H1 (cell line): ENCODE results near the gene LRP2BP. TPM values are rescaled to one million over a fixed set of nuclear protein-coding genes. Genes with fewer than 3 reads are reported as not detected.

ENCODE experiments used
- CTCF ChIA-PET: fragments of 300-600 bp; sonication (Branson Sonifier 250); formaldehyde crosslinking; loops from one replicate; lab custom pipeline; 2021; ENCODE audit not compliant: partially characterized antibody; lab: Charles Lee
- POLR2A ChIA-PET: fragments of 300-600 bp; sonication (Branson Sonifier 250); formaldehyde crosslinking; loops from one replicate; lab custom pipeline; 2021; ENCODE audit warnings: inconsistent platforms; ENCODE audit not compliant: partially characterized antibody; lab: Charles Lee
- DNase-seq, 2 experiments: peaks; one replicate each; pipeline versions ENCODE4 v3.0.0 to v3.0.0-alpha.2; 2010 to 2022; ENCODE audit warnings: low spot score in 2 of 2, low read depth in 1 of 2, mixed read lengths in 1 of 2
- FAIRE-seq: peaks from 2 replicates; lab custom pipeline; 2011; peaks lifted over from hg19 to GRCh38; lab: Jason Lieb, UNC
- H2AFZ ChIP-seq: 2 replicates; pipeline ENCODE4 v1.8.1; 2012; ENCODE audit warnings: low read length, inconsistent platforms
- H2AK5ac ChIP-seq: 2 replicates; pipeline ENCODE4 v1.6.1; 2013; ENCODE audit warnings: low read depth, low read length
- H2BK120ac ChIP-seq: replicated peaks from 2 replicates; pipeline ENCODE3; 2013; ENCODE audit warnings: low read depth, low read length, inconsistent platforms
- H2BK12ac ChIP-seq: 2 replicates; pipeline ENCODE4 v1.6.1; 2013; ENCODE audit warnings: low read depth, low read length
- H2BK15ac ChIP-seq: 2 replicates; pipeline ENCODE4 v1.6.1; 2013; ENCODE audit warnings: low read length
- H2BK20ac ChIP-seq: 2 replicates; pipeline ENCODE4 v1.6.1; 2013; ENCODE audit warnings: low read length
- H2BK5ac ChIP-seq: 2 replicates; pipeline ENCODE4 v1.6.1; 2013; ENCODE audit warnings: low read depth, low read length
- H3K14ac ChIP-seq: 2 replicates; pipeline ENCODE4 v1.6.1; 2013; ENCODE audit warnings: inconsistent platforms; ENCODE audit not compliant: insufficient read length
- H3K18ac ChIP-seq: 2 replicates; pipeline ENCODE4 v1.6.1; 2013; ENCODE audit warnings: low read length; ENCODE audit errors: extremely low read depth
- H3K23ac ChIP-seq: 2 replicates; pipeline ENCODE4 v1.6.1; 2013; ENCODE audit warnings: inconsistent platforms; ENCODE audit not compliant: insufficient read length
- H3K23me2 ChIP-seq: 2 replicates; pipeline ENCODE4 v1.6.1; 2013; ENCODE audit warnings: low read depth, low read length
- H3K27ac ChIP-seq: 2 replicates; pipeline ENCODE4 v1.6.1; 2011; ENCODE audit warnings: low read depth, low read length, inconsistent platforms
- H3K27me3 ChIP-seq, 4 experiments: replicated peaks in 1 of 4; 1 replicate in 1 of 4; 2 replicates in 3 of 4; pipeline versions ENCODE4 v1.6.1 to v1.8.1; 2011 to 2013; ENCODE audit warnings: low read length in 3 of 4, mild to moderate bottlenecking in 3 of 4, inconsistent platforms in 2 of 4, mixed read lengths in 2 of 4, moderate library complexity in 1 of 4; ENCODE audit not compliant: control insufficient read depth in 3 of 4, insufficient read depth in 3 of 4; ENCODE audit errors: extremely low read depth in 1 of 4
- H3K36me3 ChIP-seq, 4 experiments: 2 replicates each; pipeline versions ENCODE4 v1.6.1 to v1.8.1; 2011 to 2013; ENCODE audit warnings: mild to moderate bottlenecking in 4 of 4, low read length in 3 of 4, moderate library complexity in 2 of 4, control low read depth in 1 of 4, inconsistent platforms in 1 of 4; ENCODE audit not compliant: insufficient read depth in 4 of 4, control insufficient read depth in 2 of 4
- H3K4ac ChIP-seq: replicated peaks from 2 replicates; pipeline ENCODE3; 2013; ENCODE audit warnings: low read length, low read depth, mixed read lengths, inconsistent platforms; ENCODE audit not compliant: insufficient read length
- H3K4me1 ChIP-seq, 4 experiments: replicated peaks in 1 of 4; 1 replicate in 1 of 4; 2 replicates in 3 of 4; pipeline versions ENCODE4 v1.6.1 to v1.8.1; 2011 to 2013; ENCODE audit warnings: low read length in 3 of 4, inconsistent platforms in 2 of 4, mixed read lengths in 1 of 4; ENCODE audit not compliant: insufficient read depth in 4 of 4, control insufficient read depth in 3 of 4
- H3K4me2 ChIP-seq, 2 experiments: 2 replicates each; pipeline versions ENCODE4 v1.6.1 to v1.8.1; 2011 to 2013; ENCODE audit warnings: low read depth in 2 of 2, low read length in 2 of 2, control low read depth in 1 of 2, inconsistent platforms in 1 of 2, mild to moderate bottlenecking in 1 of 2; ENCODE audit not compliant: insufficient read depth in 1 of 2
- H3K4me3 ChIP-seq, 4 experiments: fragments of 200-600, 300-600 bp in 1 of 4; sonication (generic), shearing (Covaris generic), sonication (Bioruptor Twin) in 1 of 4; 2 replicates each; pipeline versions ENCODE4 v1.5.1 to v1.8.1; 2011 to 2016; ENCODE audit warnings: low read length in 4 of 4, low read depth in 3 of 4, control low read depth in 2 of 4, inconsistent platforms in 2 of 4, mild to moderate bottlenecking in 2 of 4, mixed read lengths in 1 of 4, moderate library complexity in 1 of 4; ENCODE audit not compliant: insufficient read depth in 2 of 4; ENCODE audit errors: extremely low read depth in 1 of 4
- H3K56ac ChIP-seq: replicated peaks from 2 replicates; pipeline ENCODE3; 2013; ENCODE audit warnings: low read depth, mild to moderate bottlenecking, mixed read lengths, low read length, inconsistent platforms; ENCODE audit not compliant: insufficient read length
- H3K79me1 ChIP-seq: 2 replicates; pipeline ENCODE4 v1.6.1; 2013; ENCODE audit warnings: low read depth, low read length, control low read depth
- H3K79me2 ChIP-seq, 2 experiments: 2 replicates each; pipeline versions ENCODE4 v1.6.1 to v1.8.1; 2012 to 2013; ENCODE audit warnings: low read length in 2 of 2, mild to moderate bottlenecking in 2 of 2, inconsistent platforms in 1 of 2; ENCODE audit not compliant: insufficient read depth in 2 of 2, control insufficient read depth in 1 of 2
- H3K9ac ChIP-seq, 4 experiments: replicated peaks in 1 of 4; 1 replicate in 1 of 4; 2 replicates in 3 of 4; pipeline versions ENCODE4 v1.6.1 to v1.8.1; 2011 to 2013; ENCODE audit warnings: low read depth in 3 of 4, low read length in 3 of 4, control low read depth in 2 of 4, mild to moderate bottlenecking in 2 of 4, moderate library complexity in 2 of 4, inconsistent platforms in 1 of 4; ENCODE audit errors: extremely low read depth in 1 of 4
- H3K9me3 ChIP-seq, 2 experiments: 2 replicates each; pipeline versions ENCODE4 v1.6.1 to v1.8.1; 2012 to 2013; ENCODE audit warnings: mild to moderate bottlenecking in 2 of 2, moderate library complexity in 2 of 2, control low read depth in 1 of 2, inconsistent platforms in 1 of 2, low read depth in 1 of 2, low read length in 1 of 2, mixed read lengths in 1 of 2; ENCODE audit not compliant: insufficient read depth in 2 of 2
- H4K20me1 ChIP-seq, 2 experiments: replicated peaks in 1 of 2; 2 replicates each; pipeline versions ENCODE3 to v1.8.1; 2011 to 2013; ENCODE audit warnings: inconsistent platforms in 2 of 2, low read length in 2 of 2, mild to moderate bottlenecking in 1 of 2; ENCODE audit not compliant: insufficient read depth in 2 of 2, control insufficient read depth in 1 of 2
- H4K5ac ChIP-seq: 2 replicates; pipeline ENCODE4 v1.6.1; 2013; ENCODE audit warnings: low read length, low read depth, mixed read lengths, inconsistent platforms; ENCODE audit not compliant: insufficient read length
- H4K8ac ChIP-seq: 2 replicates; pipeline ENCODE4 v1.8.0; 2013; ENCODE audit warnings: mild to moderate bottlenecking, moderate library complexity, low read length, inconsistent platforms; ENCODE audit not compliant: insufficient read depth; ENCODE audit errors: extremely low read depth
- H4K91ac ChIP-seq: replicated peaks from 2 replicates; pipeline ENCODE3; 2013; ENCODE audit warnings: low read length, mixed read lengths, inconsistent platforms; ENCODE audit not compliant: insufficient read length
- SAP30 ChIP-seq: fragments of 300-600 bp; sonication (generic); IDR thresholded peaks from 2 replicates; pipeline ENCODE4 v1.7.1; 2012; ENCODE audit warnings: low read length, moderate library complexity, mild to moderate bottlenecking, inconsistent platforms; ENCODE audit not compliant: insufficient read depth, insufficient replicate concordance
- WGBS, 2 experiments: shearing (Covaris generic) in 1 of 2; methylation state at CpG; one replicate each; pipeline versions ENCODE4 v1.1.6 to v1.1.7; 2013 to 2015; ENCODE audit warnings: low lambda C conversion rate in 2 of 2, mixed read lengths in 2 of 2, inconsistent platforms in 1 of 2, low coverage in 1 of 2, missing lambda C conversion rate in 1 of 2; ENCODE audit not compliant: insufficient replicate concordance in 2 of 2, insufficient coverage in 1 of 2, insufficient read length in 1 of 2; ENCODE audit errors: extremely low coverage in 1 of 2, missing lambda C conversion rate in 1 of 2; 5-methylcytosine and 5-hydroxymethylcytosine counted together
- polyA plus RNA-seq, 7 experiments: library from polyadenylated mRNA; depleted of rRNA in 3 of 7; stranded (reverse) in 5 of 7; unstranded in 2 of 7; fragments of >200 nt in 5 of 7; fragments of 200-250 nt in 2 of 7; gene quantifications; 1 replicate in 5 of 7; 2 replicates in 1 of 7; 4 replicates in 1 of 7; pipeline versions ENCODE4 v1.2.1 to v1.2.3, GENCODE V29; 2011 to 2013; ENCODE audit warnings: missing spikeins in 2 of 7, mixed read lengths in 2 of 7
- total RNA-seq: library from RNA; stranded (reverse); fragmentation: NEBNext Ultra II Directional; extraction: Animal tissue kit (Norgen Biotek cat#: 25700); gene quantifications from 2 replicates; pipeline ENCODE4 v1.2.1, GENCODE V29; 2021

The LRP2BP gene
- total and polyA plus RNA-seq, 2 of the 8 experiments (the other 6 are each of a cell fraction or from before 2014, with no cell fraction given), result 0.12 to 0.30 TPM

GRCh38 chr4:185343726-185344581, 51.8 kb downstream of the LRP2BP start:
- Histone ChIP-seq H3K27ac (no peak overlapping the region), H3K56ac (no peak overlapping the region), H2AFZ (no peak overlapping the region), H4K5ac (no peak overlapping the region), H4K8ac (no peak overlapping the region), H3K4me3 (no peak overlapping the region), H3K23me2 (no peaks in the 10 kb centered on the region), H3K14ac (no peak overlapping the region), H3K36me3 (peaks cover 2 to 19% (median 8%) of the 10 kb centered on the region in 4 experiments; a peak in 6 of 8 replicates), H4K91ac (no peak overlapping the region), H3K79me2 (no peaks in the 10 kb centered on the region), H2BK12ac (no peak overlapping the region), H2AK5ac (no peak overlapping the region), H2BK15ac (no peak overlapping the region), H3K23ac (no peak overlapping the region), H2BK20ac (no peak overlapping the region), H3K9ac (no peak overlapping the region), H3K79me1 (no peaks in the 10 kb centered on the region), H4K20me1 (no peaks in the 10 kb centered on the region), H3K4me2 (no peak overlapping the region), H3K4me1 (no peaks in the 10 kb centered on the region), H3K27me3 (no peaks in the 10 kb centered on the region), H3K4ac (no peak overlapping the region), H3K9me3 (no peaks in the 10 kb centered on the region), H2BK120ac (no peak overlapping the region), H3K18ac (no peak overlapping the region), H2BK5ac (no peak overlapping the region)
- CTCF ChIA-PET, result interaction anchor here (0.6 to 1.0 kb wide), 2 partner anchors 28 to 83 kb away, joined by 3 read pairs; no protein-coding TSS in a partner anchor
- FAIRE-seq, result no peak
- DNase-seq, result no peak
- WGBS, 2 experiments, result 90% methylated on average over 15 of the region's 15 CpGs; no CpG with 5 or more reads in 1 of the 2 experiments
- TF ChIP-seq SAP30, result no peak
- POLR2A ChIA-PET, result no interaction called here
